D341Med (cell line): Measurements from ENCODE around the gene RER1.

Experiments
- DNase-seq: peaks from one replicate; pipeline ENCODE4 v3.0.0; 2012; ENCODE audit warnings: low spot score

The RER1 gene

GRCh38 chr1:2391931-2392509 lies 379 bp downstream of the RER1 start:
- no peak for DNase-seq

DNA sequence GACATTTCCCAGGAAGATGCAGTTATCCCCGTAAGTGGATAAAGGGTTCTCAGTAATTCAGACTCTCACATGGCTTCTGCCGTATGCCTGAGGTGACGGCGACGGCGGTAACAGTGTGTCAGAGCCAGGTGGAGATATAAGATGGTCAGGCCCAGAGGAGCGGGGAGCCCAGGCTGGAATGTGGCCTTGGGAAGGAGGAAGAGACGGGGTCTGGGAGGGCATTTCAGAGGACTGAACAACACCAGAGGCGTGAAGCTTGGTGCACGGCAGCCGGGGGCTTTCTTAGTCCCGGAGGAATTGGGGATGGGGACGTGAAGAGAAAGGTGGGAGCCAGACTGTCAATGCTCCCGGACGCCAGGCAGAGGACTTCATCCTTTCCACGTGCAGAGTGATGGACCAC lies 1.0 kb downstream of the RER1 start:
- DNase-seq: no peak

DNA sequence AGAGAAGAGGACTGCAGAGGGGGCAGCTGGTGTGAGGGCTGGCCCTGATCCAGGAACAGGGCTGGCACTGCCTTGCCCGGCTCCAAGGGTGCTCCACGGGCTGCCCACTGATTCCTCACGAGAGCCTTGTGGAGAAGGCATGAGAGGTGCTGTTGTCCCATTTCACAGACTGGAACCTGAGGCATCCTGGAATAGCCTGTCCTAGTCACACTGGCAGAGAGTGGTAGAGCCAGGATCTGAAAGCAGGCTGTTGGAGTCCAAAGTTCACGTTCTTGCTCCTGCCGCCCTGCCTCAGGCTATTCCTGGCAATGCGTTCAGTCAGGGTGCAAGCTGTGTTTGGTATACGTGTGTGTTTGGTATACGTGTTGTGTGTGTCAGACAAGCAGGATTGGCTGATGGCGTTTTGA lies 1.8 kb downstream of the RER1 start:
- no peak for DNase-seq

DNA sequence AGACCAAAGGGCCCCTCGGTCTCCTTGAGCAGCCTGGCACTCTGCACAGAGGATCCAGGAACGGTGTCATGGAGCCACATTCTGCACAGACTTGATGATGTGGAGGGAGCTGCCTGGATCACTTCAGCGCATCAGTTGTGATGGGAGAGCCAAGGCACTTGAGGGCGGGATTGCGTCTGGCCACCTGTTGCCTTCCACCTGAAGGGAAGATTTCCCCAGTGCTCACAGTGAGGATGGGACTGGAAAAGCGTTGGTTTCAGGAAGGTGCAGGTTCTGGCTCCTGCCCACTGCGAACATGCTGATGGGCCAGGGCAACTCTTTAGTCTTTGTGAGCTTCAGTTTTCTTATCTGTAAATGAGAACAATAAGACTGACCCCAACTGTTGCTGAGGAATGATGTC lies 2.6 kb downstream of the RER1 start:
- DNase-seq: no peak

- no peak for DNase-seq
These were observed 3.1 kb downstream of the RER1 start for GRCh38 chr1:2394761-2395160.

DNA sequence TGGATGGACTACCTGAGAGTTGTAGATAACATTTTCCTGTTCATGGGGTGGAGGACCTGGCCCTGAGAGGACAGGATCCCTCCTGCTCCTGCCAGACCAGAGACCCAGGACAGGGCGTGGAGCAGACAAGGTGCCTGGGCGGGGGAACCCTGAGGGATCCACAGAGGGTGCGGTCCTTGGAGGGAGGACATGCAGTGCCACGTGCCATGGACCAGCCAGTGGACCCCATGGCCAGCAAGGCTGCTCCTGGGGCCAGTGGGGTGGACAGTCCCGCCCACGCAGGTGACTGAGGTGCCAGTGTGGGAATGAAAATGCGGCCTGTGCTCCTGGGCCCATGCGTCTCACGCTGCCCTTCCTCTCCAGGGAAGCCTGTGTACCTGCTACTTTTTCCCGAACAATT lies 3.6 kb downstream of the RER1 start:
- no peak for DNase-seq

DNA sequence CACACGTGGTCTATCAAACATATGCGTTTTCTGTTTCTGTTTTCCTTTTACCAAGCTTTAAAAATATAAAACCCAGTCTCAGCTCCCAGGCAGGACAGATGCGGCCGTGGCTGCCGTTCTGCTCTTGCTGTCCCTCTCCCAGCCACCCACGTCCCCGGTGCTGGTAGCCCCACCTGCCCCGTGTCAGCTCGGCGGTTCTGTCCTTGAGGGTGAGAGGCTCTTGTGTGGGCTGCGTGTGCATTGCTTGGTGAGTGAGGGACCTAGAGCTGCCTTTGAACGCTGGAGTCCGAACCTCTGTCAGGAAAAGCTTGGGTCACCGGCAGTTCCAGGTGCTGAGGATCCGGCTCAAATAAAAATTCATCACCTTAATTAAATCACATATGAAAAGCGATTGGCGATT lies 4.4 kb downstream of the RER1 start:
- DNase-seq: no peak

GRCh38 chr1:2396476-2396875 lies 4.8 kb downstream of the RER1 start:
- no peak for DNase-seq

- DNase-seq: no peak
These were observed 5.5 kb downstream of the RER1 start for GRCh38 chr1:2397007-2397679.

DNA sequence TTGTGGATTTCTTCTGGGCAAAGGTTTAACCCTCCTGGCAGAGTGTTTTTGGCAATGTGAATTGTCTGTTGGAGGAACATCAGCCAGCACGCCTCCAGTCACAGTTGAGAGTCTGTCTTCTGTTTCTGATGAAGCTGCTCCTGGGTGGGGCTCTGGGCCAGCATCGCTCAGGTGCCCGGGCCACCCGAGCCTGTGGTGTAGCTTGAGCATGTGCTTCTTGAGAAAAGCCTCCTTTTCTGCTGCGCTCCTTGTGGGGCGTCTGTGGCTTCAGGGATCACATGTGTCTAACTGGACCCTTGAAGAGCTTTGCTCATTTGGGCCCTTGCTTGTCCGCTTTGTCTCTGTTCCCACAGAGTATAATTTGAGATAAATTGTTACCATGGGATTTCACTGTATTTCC lies 7.2 kb downstream of the RER1 start:
- DNase-seq: no peak

- no peak for DNase-seq
These were observed 8.4 kb downstream of the RER1 start for GRCh38 chr1:2399890-2400575.

- DNase-seq: no peak
These were observed 8.9 kb downstream of the RER1 start for GRCh38 chr1:2400576-2400909.

GRCh38 chr1:2400950-2401649 lies 9.5 kb downstream of the RER1 start:
- DNase-seq: no peak

DNA sequence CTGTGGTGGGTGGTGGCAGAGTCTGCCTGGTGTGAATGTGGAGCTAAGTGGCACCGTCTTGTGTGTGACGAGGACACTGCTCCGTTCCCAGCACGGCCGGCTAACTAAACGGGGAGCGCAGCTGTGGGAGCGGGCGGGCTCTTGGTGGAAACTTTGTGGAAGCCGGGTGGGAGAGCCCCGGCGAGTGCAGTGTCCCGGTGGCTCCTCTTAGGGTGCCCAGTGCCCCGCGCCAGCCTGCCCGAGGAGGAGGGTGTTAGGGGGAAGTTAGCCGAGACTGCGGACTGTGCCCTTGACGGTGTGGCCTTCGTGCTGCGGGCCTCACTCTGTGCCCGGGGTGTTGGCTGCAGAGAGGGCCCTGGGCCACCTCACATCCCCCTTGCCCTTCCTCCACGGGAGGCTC lies 10.8 kb downstream of the RER1 start:
- no peak for DNase-seq

GRCh38 chr1:2403273-2403672 lies 11.6 kb downstream of the RER1 start:
- DNase-seq: no peak

GRCh38 chr1:2404142-2404889 lies 12.7 kb downstream of the RER1 start:
- DNase-seq: no peak

DNA sequence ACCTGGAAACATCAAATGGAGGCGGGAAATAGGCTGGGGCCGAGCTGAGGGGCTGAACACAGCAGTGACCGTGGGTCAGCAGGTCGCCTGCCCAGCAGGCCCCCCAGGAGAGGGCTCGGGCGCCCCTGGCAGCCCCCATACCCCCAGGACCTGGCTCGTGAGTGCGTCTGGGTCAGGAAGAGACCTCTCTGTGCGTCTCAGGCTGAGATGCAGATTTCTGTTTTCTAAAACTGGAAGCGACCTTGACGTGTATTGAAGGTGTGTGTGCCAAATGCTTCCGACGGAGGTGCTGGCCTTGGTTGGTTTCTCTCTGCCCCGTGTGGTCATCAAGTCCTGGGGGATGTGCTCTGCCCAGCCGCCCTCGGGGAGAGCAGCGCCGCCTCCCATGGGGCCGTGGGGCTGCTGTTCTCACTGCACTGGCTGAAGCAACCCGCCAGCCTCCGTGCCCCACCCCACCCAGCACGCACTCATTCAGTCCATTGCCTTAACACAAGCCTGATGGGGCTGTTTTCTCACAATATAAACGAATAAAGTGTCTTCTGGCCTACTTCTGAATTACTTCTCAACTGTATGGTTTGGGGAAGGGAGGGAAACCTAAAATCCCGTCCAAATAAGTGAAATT lies 13.4 kb downstream of the RER1 start:
- no peak for DNase-seq

GRCh38 chr1:2405588-2406295 lies 14.1 kb downstream of the RER1 start:
- DNase-seq: no peak

- DNase-seq: no peak
These were observed 14.9 kb downstream of the RER1 start for GRCh38 chr1:2406451-2407041.

DNA sequence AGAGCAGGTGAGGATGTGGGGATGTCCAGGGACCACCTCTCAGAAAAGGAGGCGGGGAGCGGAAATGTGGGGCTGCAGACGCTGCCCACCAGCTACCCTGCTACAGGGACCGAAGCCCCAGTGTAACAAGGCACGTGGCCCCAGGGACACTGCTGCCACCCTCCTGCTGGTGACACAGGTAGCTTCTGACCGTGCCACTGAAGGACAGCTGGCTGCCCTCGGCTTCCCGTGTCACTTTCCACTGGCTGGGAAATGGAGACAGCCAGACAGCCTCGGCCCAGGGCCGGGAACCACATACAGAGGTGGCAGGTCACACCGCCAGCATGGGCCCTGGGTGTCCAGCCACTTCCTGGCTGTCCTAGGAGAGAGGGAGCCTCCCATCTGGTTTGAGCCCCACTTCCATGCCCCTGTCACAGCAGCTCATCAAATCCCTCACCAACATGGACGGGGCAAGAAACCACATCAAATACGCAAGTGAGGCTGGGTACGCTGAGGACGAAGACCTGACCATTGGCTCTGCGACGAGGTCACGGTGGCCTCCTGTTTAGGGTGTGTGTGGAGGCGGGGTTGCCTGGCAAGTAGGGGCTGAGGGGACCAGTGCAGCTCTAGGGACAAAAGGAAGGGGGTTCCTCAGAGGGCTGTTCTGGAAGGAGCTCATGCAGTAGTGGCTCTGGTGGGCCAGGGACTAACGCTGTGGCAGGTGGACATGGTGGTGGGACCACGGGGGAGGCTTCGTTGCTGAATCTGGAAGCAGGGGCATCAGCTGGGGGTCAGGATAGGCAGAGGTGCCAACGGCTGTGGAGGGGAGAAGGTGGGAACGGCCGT lies 15.7 kb downstream of the RER1 start:
- DNase-seq: no peak
